NCI-H1105 treated with DMSO at 0.1 percent for 48 hours (cell line): ENCODE measurements around the gene ANKRD28.
A peak's percentile ranks its signal among the peaks of the same experiment; 100 is the strongest.

ENCODE experiments used
- DNase-seq: peaks from one replicate; lab custom pipeline; 2025; lab: John Stamatoyannopoulos, UW

Gene ANKRD28

GRCh38 chr3:15722877-15723623 lies 74.7 kb downstream of the ANKRD28 start:
- no peak for DNase-seq

- no peak for DNase-seq
These were observed 81.6 kb downstream of the ANKRD28 start for GRCh38 chr3:15716178-15716577.

GRCh38 chr3:15714448-15714847 lies 83.3 kb downstream of the ANKRD28 start:
- no peak for DNase-seq

GRCh38 chr3:15713364-15713763 lies 84.4 kb downstream of the ANKRD28 start:
- DNase-seq: no peak

GRCh38 chr3:15711281-15711680 lies 86.5 kb downstream of the ANKRD28 start:
- no peak for DNase-seq

GRCh38 chr3:15708882-15709677 lies 88.7 kb downstream of the ANKRD28 start:
- no peak for DNase-seq

GRCh38 chr3:15707779-15708178 lies 90.0 kb downstream of the ANKRD28 start:
- no peak for DNase-seq

- no peak for DNase-seq
These were observed 94.4 kb downstream of the ANKRD28 start for GRCh38 chr3:15703346-15703745.

- peak; percentile 22 for DNase-seq
These were observed 103.2 kb downstream of the ANKRD28 start for GRCh38 chr3:15694628-15695027.

GRCh38 chr3:15693355-15693754 lies 104.4 kb downstream of the ANKRD28 start:
- DNase-seq: no peak

GRCh38 chr3:15690748-15691147 lies 107.0 kb downstream of the ANKRD28 start:
- no peak for DNase-seq

- no peak for DNase-seq
These were observed 107.5 kb downstream of the ANKRD28 start for GRCh38 chr3:15690230-15690629.

GRCh38 chr3:15685927-15686326 lies 111.9 kb downstream of the ANKRD28 start:
- DNase-seq: no peak

- DNase-seq: no peak
These were observed 114.5 kb downstream of the ANKRD28 start for GRCh38 chr3:15683253-15683652.

GRCh38 chr3:15682561-15683185 lies 115.1 kb downstream of the ANKRD28 start:
- DNase-seq: no peak

- no peak for DNase-seq
These were observed 116.1 kb downstream of the ANKRD28 start for GRCh38 chr3:15681668-15682067.

GRCh38 chr3:15679306-15679705 lies 118.5 kb downstream of the ANKRD28 start:
- DNase-seq: no peak

- no peak for DNase-seq
These were observed 121.5 kb downstream of the ANKRD28 start for GRCh38 chr3:15676259-15676658.

GRCh38 chr3:15673536-15673935 lies 124.2 kb downstream of the ANKRD28 start:
- DNase-seq: no peak

GRCh38 chr3:15667484-15667883 lies 130.3 kb downstream of the ANKRD28 start:
- no peak for DNase-seq

GRCh38 chr3:15666277-15666676 lies 131.5 kb downstream of the ANKRD28 start:
- no peak for DNase-seq

- no peak for DNase-seq
These were observed 132.1 kb downstream of the ANKRD28 start for GRCh38 chr3:15665510-15666150.
